T-helper 22 cell (primary cell): ENCODE data around the gene RAB7A.
"Not testable (repeated sequence)": the region's sequence is repeated elsewhere in the genome, so short reads cannot be mapped to it uniquely, and the experiment has no call there.

Experiments used
- DNase-seq: peaks from one replicate; pipeline ENCODE4 v3.0.0-alpha.2; 2020; ENCODE audit warnings: low read depth

The RAB7A gene

DNA sequence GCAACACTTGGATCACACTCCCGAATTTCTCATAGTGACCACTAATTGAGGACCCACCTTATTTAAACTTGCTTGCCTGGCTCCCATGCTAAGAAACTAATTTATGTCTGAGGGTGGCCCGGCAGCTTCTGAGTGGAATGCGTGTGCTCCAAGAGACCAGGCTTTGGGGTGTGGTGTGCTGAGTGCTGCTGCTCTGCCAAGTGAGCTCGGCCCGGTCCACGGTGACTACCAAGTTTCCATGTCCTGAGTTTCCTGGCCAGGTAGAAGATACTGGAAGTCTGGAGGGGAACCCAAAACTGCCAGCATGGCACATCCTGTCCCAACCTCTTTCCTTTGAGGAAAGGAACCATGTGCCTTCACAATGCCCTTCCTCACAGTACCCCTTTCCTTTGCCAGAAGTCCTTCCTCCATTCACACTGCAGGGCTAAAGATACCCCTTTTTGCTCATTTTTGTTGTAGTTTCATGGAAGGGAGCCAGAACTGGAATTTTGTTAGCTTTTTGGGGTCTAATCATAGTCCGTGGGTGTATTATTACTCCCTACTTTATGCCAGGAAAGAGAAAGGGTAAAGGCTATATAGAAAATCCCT is 94.4 kb downstream of the RAB7A start:
- no peak for DNase-seq

GRCh38 chr3:128823008-128823407 is 97.0 kb downstream of the RAB7A start:
- no peak for DNase-seq

DNA sequence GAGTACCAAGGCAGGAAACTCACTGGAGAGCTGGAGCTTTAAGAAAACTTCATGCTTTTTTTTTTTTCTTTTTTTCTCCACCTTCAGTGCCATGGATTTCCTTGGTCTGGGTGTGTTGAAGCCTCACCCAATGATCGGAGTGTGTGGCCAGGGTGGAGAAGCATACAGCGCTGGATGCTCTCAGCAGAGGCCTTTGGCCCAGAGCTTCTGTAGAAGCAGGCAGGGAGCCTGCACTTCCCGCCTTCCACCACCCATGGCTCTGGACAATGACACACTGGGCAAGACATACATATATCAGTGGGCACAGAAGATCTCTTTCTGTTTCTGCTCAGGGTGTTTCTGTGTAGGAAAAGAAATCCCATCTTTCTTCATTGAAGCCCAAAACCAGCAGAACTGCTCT is 97.6 kb downstream of the RAB7A start:
- no peak for DNase-seq

- DNase-seq = no peak
Observed at GRCh38 chr3:128824132-128824850, 98.3 kb downstream of the RAB7A start.

GRCh38 chr3:128825117-128825725 is 99.2 kb downstream of the RAB7A start:
- DNase-seq = no peak

- DNase-seq = not testable (repeated sequence)
Observed at GRCh38 chr3:128829087-128829486, 103.1 kb downstream of the RAB7A start.

DNA sequence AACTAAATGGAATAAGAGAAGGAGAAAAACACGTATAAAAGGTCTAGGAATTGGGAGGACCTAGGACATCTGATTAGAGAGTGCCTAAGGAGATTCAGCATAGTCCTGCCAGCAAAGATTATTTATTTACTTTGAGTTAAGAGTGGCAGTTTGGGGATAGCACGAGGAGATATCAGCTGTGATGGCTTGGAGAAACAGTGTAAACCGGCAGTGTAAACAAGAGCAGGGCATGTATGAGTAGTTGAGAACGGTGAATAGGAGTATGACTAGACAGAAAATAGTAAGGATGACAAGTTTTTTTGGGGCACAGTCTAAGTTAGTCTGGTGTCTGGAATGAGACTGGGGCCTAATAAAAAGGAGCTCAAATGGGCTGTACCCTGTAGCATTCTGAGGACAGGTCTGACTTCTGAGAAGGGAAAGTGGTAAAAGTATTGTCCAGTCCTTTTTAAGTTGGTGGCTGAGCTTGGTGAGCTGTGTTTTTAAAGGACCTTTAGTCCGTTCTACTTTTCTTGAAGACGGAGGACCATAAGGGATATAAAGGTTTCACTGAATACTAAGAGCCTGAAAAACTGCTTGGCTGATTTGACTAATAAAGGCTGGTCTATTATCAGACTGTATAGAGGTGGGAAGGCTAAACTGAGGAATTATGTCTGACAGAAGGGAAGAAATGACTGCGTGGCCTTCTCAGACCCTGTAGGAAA is 104.1 kb downstream of the RAB7A start:
- not testable (repeated sequence) for DNase-seq

DNA sequence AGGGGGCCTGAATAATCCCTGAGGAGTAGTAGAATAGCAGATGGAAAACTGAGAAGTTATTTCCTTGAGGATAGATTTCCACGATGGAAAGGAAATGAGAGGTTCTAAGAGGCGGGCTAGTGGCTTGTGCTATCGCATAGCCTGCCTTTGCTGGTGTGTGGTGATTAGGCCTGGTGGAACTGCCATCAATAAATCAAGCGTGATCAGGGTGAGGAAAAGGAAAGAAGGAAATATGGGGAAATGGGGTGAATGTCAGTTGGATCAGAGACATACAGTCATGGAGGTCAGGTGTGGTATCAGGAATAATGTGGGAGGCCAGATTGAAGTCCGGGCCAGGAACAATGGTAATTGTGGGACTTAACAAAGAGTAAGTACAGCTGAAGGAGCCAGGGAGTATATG is 104.8 kb downstream of the RAB7A start:
- not testable (repeated sequence) for DNase-seq

DNA sequence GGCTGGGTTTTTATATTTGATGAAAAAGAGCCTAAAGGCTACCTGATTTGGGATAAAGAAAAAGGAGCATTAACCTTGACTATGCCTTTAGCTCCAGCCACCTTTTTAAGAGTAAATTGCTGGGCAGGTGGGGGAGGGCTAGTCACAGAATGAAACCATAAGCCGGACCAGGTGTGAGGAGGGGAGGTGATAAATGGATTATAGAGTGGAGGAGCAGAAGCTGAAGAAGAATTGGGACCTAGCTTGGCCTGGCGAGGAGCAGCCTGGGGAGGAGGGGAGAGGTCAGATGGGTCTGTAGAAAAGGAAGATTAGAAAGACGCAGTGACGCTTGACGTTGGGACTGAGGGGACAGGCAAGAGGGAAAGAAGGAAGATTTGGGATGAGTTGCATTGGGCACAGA is 107.0 kb downstream of the RAB7A start:
- DNase-seq = not testable (repeated sequence)

DNA sequence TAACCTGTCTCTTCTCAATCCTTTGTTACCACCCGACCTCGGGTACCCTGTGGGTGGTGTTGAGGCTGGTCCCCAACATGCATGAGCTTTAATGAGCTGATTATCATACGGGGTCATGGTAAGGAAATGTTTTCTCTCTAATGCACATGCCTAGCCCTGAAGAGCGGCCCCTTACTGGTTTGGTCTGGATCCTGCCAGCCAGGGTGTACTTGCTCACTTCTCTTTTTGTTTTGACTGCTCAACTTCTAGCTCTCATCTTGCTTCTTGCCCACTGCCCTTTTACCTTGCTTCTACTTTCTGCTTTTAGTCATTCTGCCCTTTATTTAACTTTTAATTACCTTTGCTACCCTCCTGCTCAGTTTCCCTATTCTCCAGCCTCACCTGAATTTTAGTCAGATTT is 109.1 kb downstream of the RAB7A start:
- no peak for DNase-seq

GRCh38 chr3:128841926-128842920 is 116.2 kb downstream of the RAB7A start:
- no peak for DNase-seq

- DNase-seq = no peak
Observed at GRCh38 chr3:128844502-128844901, 118.5 kb downstream of the RAB7A start.

DNA sequence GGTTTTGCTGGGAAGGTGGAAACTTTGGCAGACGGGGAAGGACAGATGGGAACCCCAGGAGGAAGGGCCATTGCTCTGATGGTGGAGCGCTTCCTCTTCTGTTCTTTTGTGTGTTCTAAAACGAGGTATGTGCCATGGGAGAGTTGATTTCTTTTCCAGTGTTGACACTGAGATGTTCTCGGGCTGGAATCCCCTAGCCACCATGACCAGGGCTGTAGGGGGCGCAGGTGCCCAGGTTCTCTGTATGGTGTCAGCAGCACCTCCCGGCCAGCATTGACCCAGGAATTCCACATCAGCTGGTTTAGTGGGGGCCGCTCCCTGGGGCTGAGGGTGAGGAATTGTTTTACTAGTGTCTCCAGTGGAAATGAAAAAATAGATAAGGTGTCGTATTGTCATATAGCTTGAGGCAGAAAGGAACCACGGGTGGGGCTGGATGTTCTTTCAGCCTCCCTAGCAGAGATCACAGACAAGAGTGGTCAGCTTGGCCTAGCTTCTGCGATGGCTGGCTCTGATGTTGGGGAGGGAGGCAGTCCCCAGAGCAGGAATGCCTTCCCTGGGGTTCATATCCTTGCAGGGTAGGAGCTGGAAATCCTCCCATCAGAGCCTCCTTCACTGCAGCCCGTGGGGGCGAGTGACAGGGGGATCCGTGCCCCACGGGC is 119.3 kb downstream of the RAB7A start:
- no peak for DNase-seq

GRCh38 chr3:128845778-128846485 is 119.9 kb downstream of the RAB7A start:
- DNase-seq = peak; percentile 64

DNA sequence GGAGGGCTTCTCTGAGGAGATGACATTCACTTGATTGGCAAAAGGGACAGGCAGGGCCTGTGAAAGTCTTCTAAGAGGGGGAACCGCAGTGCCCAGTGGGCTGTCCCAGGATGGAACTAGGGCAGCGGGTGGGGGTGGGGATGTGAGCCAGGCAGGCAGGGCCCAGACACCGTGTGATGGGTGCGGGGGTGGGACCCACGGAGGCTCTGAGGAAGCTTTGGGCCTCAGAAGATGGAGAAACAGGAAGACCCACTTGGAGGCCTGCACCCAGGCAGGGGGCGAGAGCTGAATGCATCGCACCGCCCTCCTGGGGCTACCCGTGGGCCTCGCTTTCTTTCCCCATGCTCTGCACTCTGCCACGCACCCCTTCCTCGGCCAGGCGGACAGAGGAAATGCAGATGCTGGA is 120.5 kb downstream of the RAB7A start:
- DNase-seq = no peak

DNA sequence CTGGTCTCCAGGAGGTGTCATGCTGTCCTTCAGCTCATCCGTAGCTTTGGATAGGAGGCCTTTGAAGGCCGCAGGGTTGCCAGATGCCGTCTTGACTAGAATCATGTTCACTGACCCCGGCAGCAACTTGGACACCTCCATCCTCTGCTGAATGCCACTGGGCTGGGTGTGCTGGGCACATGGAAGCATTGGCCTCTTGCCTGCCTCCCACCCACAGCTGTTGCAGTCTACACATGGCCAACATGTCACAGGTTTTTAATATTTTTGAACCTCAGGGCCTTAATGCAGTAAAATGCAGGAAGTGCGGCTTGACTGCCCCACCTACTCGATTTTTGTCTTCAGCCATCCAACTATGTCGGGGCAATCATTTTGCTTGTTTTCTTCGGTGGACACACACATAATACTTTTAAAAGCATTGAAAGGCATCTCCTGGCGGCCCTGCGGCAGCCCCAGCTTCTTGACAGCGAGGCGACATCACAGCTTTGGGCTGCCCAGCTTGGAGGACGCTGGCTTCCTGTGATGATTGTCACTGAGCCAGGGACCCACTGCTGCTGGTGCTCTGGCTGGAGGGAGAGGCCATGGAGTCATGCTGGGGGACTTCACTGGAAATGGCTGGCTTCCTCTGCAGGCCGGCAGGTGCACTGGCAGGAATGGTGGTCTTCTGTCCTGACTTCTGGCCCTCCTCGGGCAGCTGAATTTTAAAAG is 121.8 kb downstream of the RAB7A start:
- no peak for DNase-seq

DNA sequence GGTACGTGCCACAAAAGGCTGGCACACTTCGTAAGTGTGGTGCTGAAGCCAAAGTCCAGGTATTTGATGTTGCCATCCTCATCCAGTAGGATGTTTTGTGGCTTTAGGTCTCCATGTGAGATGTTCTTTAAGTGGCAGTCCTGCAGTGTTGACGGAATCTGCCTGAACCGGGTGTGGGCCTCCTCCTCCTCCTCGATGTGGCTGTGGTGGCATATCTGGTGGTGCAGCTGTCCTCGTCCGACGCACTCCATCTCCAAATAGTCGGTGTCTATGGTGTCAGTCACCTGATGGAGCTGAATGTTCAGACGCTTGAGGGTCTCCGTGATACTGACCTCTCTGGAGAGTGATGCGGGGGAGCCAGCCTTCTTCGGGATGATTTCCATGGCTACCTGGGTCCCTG is 123.0 kb downstream of the RAB7A start:
- DNase-seq = no peak

DNA sequence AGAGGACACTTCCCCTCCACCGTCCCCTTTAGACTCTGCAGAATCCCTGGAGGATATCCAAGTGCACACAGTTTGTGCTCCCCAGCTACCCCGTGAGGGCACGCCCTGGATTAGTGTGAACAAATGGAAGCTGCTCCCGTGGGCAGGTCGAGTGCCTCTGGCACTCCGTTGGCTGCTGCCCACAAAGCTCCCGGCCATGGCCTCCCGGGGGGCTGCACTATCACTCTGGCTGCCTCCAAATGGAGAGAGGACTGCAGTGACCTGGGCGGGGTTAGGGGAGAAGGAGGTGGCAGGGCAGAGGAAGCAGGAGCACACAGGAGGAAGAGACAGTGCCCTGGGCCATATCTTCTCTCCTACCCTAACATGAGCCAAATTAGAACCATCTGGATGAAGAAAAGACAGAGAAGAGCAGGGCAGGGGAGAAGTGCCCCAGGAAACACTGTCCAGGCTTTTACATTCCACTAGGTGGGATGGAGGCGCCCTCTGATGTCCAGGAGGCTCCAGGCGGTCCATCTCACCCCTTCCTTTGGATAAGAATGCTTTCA is 124.0 kb downstream of the RAB7A start:
- DNase-seq = no peak

DNA sequence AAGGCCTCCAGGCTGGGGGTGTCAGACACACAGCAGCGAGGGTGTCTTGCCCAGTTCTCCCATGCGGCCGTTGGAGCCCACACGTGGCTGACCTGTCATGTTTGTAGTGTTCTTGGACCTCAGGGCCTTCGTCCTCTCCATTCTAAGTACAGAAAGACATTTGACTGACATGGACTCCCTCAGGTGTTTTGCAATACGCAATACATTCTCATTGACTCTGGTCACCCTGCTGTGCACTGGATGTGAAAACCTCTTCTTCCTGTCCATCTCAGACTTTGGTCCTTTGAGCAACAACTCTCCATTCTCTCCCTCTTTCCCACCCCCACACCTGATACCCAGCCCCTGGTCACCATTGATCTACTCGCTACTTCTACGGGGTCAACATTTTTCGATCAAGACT is 124.6 kb downstream of the RAB7A start:
- DNase-seq = no peak

DNA sequence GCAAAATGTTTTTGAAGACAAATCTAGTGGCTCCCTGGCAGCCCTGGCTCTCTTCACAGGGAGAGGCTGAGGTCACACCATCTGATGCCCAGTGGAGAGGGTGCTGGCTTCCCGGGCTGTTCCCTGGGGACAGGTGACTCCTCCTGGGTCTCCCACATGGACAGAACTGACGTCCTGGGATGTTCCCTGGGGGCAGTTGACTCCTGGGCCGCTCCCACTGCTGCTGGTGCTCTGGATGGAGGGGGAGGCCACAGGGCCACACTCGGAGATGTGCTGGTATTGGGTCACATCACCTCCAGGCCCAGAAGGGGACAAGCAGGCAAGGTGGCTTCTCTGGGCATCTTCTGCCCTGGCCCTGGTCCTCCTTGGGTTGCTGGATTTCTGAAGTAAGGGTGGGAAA is 125.6 kb downstream of the RAB7A start:
- no peak for DNase-seq
